Gastrocnemius medialis (tissue), 4 donors: ENCODE measurements around the gene COL11A2. TPM values are rescaled to one million over a fixed set of nuclear protein-coding genes. Genes with fewer than 3 reads are reported as not detected.

ENCODE experiments used
- ATAC-seq, 2 donors: fragments of 150-250 bp; one replicate each; pipeline ENCODE4 v1.9.1; 2016
- DNase-seq, 2 donors: peaks; one replicate each; pipeline ENCODE4 v3.0.0-alpha.2; 2019
- H3K27ac ChIP-seq, 4 donors: fragments of 200-600 bp; sonication (generic); 1 replicate in 1 of 4; 2 replicates in 3 of 4; pipeline ENCODE4 v1.5.1; 2016 to 2018; ENCODE audit warnings: mild to moderate bottlenecking in 2 of 4, moderate library complexity in 1 of 4
- H3K27me3 ChIP-seq, 3 donors: fragments of 200-600 bp; sonication (generic) in 2 of 3; 1 replicate in 1 of 3; 2 replicates in 2 of 3; pipeline versions ENCODE4 v1.5.1 to v1.6.0; 2016 to 2019; ENCODE audit warnings: mild to moderate bottlenecking in 1 of 3, moderate library complexity in 1 of 3
- H3K36me3 ChIP-seq, 2 donors: fragments of 200-600 bp; sonication (generic) in 1 of 2; one replicate each; pipeline ENCODE4 v1.5.1; 2017 to 2018
- H3K4me1 ChIP-seq, 2 donors: fragments of 200-600 bp; sonication (generic) in 1 of 2; one replicate each; pipeline ENCODE4 v1.5.1; 2016 to 2017; ENCODE audit warnings: mild to moderate bottlenecking in 2 of 2
- H3K4me3 ChIP-seq, 4 donors: fragments of 200-600 bp; sonication (generic) in 3 of 4; 1 replicate in 1 of 4; 2 replicates in 3 of 4; pipeline ENCODE4 v1.5.1; 2016 to 2019; ENCODE audit warnings: mild to moderate bottlenecking in 2 of 4
- H3K9me3 ChIP-seq, 3 donors: fragments of 200-600 bp; sonication (generic) in 2 of 3; 1 replicate in 1 of 3; 2 replicates in 2 of 3; pipeline ENCODE4 v1.5.1; 2016 to 2019
- POLR2A ChIP-seq, 2 donors: fragments of 450-650 bp; IDR thresholded peaks; one replicate each; pipeline ENCODE4 v1.6.1; 2017; ENCODE audit warnings: antibody characterized with exemption in 2 of 2, mild to moderate bottlenecking in 2 of 2, moderate library complexity in 2 of 2
- in situ Hi-C, 4 donors: fragments of 200-750 bp; cut with MboI; loops; one replicate each; pipeline versions ENCODE4 v1.15.0 to v1.8.0; 2017; ENCODE audit warnings: low sequenced_read_pairs in 4 of 4
- intact Hi-C: fragments of 100-400 bp; cut with DNase I; formaldehyde crosslinking; loops from one replicate; pipeline ENCODE4 v1.15.1; 2023; ENCODE audit warnings: low total_unique reads
- total RNA-seq, 4 donors: library from RNA; depleted of rRNA; stranded (reverse); fragments of >200 nt; gene quantifications; one replicate each; pipeline versions ENCODE4 v1.1.0 to v1.2.3, GENCODE V29; 2016
- TF ChIP-seq, protein P1 (sequence below), 5 experiments: fragments of 450-650 bp in 3 of 5; fragments of 200-600 bp in 2 of 5; sonication (generic) in 2 of 5; IDR thresholded peaks in 4 of 5; conservative IDR thresholded peaks in 1 of 5; 1 replicate in 4 of 5; 2 replicates in 1 of 5; pipeline ENCODE4 v1.5.1; 2016 to 2019; ENCODE audit warnings: antibody characterized with exemption in 5 of 5, mild to moderate bottlenecking in 3 of 5, moderate library complexity in 3 of 5

COL11A2 gene
- total RNA-seq, 4 donors from 2014 or later: 0.31 to 0.92 (median 0.47) TPM

DNA sequence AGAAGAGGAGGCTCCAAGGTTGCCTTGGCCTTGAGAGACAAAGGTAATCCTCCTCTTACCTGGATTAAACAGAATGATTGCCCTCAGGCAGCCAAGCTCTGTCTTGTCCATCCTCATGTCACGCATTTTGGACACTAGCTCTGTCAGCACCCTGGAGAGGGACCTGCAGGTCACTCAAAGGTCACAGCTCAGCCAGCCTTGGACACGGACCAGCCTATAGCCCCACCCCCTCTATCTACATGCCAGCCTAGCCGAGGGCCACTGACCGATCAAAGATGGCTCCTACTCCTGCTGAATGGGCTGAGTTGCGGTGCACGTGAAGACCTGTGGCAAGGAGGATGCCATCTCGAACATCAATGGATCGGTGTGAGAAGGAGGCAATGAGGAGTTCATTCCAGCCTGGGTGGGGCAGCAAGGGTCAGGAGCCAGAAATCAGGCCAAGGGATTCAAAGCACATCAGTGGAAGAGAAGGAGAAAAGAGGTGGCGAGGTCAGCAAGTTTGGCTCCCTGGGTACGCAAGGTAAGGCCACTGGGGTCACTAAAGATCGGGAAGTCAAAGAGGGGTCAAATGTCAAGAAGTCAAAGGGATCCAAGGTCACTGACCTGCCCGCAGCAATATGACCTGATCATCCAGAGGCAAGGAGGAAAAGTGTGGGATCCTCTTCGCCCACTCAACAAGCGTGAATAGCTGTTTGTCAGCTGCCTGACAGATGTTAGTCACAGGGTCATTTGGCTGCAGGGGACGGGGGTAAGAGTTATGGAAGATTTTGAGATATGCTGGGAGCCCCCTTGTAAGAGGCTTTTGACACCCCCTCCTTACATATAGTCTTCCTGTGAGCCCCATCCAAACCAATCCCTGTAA lies 3.3 kb upstream of the COL11A2 start:
- no peak overlapping the region for H3K27ac ChIP-seq
- in situ Hi-C loops: loop anchor here in 1 of 4 donors (10.0 kb wide), 1 partner anchor 49 kb away; no protein-coding TSS in a partner anchor
- H3K9me3 ChIP-seq: no peaks in the 10 kb centered on the region
- intact Hi-C loops: loop anchor here (2.0 kb wide), 1 partner anchor 77 kb away; no protein-coding TSS in a partner anchor
- DNase-seq (no peak), ATAC-seq (no peak)
- H3K4me3 ChIP-seq: no peak overlapping the region
- peaks cover 37 to 38% of the 10 kb centered on the region in 2 donors for H3K4me1 ChIP-seq
- peaks cover 0 to 30% of the 10 kb centered on the region in 2 donors for H3K36me3 ChIP-seq
- H3K27me3 ChIP-seq: no peaks in the 10 kb centered on the region
- TF ChIP-seq POLR2A (IDR thresholded peaks at IDR 0.05): no peak
- TF ChIP-seq, protein P1, sequence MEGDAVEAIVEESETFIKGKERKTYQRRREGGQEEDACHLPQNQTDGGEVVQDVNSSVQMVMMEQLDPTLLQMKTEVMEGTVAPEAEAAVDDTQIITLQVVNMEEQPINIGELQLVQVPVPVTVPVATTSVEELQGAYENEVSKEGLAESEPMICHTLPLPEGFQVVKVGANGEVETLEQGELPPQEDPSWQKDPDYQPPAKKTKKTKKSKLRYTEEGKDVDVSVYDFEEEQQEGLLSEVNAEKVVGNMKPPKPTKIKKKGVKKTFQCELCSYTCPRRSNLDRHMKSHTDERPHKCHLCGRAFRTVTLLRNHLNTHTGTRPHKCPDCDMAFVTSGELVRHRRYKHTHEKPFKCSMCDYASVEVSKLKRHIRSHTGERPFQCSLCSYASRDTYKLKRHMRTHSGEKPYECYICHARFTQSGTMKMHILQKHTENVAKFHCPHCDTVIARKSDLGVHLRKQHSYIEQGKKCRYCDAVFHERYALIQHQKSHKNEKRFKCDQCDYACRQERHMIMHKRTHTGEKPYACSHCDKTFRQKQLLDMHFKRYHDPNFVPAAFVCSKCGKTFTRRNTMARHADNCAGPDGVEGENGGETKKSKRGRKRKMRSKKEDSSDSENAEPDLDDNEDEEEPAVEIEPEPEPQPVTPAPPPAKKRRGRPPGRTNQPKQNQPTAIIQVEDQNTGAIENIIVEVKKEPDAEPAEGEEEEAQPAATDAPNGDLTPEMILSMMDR (IDR thresholded peaks at IDR 0.05 in 4 of 5, conservative IDR thresholded peaks at IDR 0.05 in 1 of 5): no peak

DNA sequence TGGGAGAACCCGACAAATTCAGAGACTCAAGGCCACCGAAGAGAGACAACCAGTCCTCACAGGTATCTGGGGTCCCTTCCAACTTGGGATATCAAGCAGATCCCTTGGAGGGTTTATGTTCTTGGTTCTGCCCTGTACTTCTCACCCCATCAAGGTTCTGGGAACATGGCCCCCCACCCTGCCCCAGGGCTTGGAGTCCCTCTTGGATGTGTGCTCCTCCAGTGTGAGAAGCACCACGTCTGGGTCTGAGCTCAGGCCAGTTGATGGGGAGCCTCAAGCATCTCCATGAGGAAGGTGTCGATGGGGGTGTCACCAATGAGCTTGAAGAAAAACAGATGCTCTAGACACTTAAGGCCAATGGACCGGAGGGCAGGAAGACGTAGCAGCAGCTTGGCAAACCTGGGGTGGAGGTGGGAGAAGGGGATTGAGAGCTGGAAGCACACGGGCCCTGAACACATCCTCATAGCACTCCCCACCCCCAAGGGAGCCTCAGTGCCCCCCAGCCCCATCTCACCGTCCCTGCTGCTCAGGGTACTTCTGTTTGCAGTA lies 2.2 kb upstream of the COL11A2 start:
- DNase-seq: no peak
- H3K27ac ChIP-seq: no peak overlapping the region

DNA sequence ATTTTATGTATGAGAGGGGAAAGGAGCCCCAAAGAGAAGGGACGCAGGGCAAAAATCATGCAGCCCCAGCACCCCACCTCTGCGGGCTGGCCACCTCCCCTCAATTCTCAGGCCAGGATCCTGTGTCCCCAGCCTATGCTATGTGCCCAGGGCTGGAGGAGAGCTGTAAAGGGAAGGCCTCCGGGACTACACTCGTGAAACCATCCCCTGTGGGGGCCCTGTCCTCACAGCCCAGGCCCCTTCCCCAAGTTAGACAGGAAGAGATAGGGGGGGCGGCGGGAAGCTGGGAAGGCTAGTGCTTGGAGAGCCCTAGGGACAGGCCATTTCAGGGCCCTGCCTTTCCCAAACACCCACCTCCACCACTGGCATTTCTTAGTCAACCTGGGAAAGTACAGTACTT lies 1.4 kb upstream of the COL11A2 start:
- Histone ChIP-seq H3K27ac (peak overlapping the region; percentile 56 to 77 (median 65)), H3K9me3 (no peaks in the 10 kb centered on the region), H3K4me1 (peaks cover 26 to 28% of the 10 kb centered on the region in 2 donors), H3K36me3 (peaks cover 0 to 30% of the 10 kb centered on the region in 2 donors), H3K27me3 (no peaks in the 10 kb centered on the region), H3K4me3 (peak overlapping the region; percentile 56 to 71 (median 58))
- TF ChIP-seq POLR2A (IDR thresholded peaks at IDR 0.05): no peak
- TF ChIP-seq, protein P1 (IDR thresholded peaks at IDR 0.05 in 4 of 5, conservative IDR thresholded peaks at IDR 0.05 in 1 of 5): no peak
- in situ Hi-C loops: loop anchor here in 1 of 4 donors (10.0 kb wide), 1 partner anchor 51 kb away; no protein-coding TSS in a partner anchor
- ATAC-seq (no peak), DNase-seq (no peak)
- intact Hi-C loops: no loop called here

More for the DNA sequence above, 2.2 kb upstream of the COL11A2 start:
- in situ Hi-C loops (loop anchor here in 1 of 4 donors (10.0 kb wide), 1 partner anchor 50 kb away; no protein-coding TSS in a partner anchor), intact Hi-C loops (no loop called here)
- TF ChIP-seq, protein P1 (IDR thresholded peaks at IDR 0.05 in 4 of 5, conservative IDR thresholded peaks at IDR 0.05 in 1 of 5): no peak
- no peak for TF ChIP-seq POLR2A (IDR thresholded peaks at IDR 0.05)
- ATAC-seq: no peak
- Histone ChIP-seq H3K27me3 (no peaks in the 10 kb centered on the region), H3K4me1 (peaks cover 35 to 36% of the 10 kb centered on the region in 2 donors), H3K36me3 (peaks cover 0 to 30% of the 10 kb centered on the region in 2 donors), H3K9me3 (no peaks in the 10 kb centered on the region), H3K4me3 (no peak overlapping the region)

DNA sequence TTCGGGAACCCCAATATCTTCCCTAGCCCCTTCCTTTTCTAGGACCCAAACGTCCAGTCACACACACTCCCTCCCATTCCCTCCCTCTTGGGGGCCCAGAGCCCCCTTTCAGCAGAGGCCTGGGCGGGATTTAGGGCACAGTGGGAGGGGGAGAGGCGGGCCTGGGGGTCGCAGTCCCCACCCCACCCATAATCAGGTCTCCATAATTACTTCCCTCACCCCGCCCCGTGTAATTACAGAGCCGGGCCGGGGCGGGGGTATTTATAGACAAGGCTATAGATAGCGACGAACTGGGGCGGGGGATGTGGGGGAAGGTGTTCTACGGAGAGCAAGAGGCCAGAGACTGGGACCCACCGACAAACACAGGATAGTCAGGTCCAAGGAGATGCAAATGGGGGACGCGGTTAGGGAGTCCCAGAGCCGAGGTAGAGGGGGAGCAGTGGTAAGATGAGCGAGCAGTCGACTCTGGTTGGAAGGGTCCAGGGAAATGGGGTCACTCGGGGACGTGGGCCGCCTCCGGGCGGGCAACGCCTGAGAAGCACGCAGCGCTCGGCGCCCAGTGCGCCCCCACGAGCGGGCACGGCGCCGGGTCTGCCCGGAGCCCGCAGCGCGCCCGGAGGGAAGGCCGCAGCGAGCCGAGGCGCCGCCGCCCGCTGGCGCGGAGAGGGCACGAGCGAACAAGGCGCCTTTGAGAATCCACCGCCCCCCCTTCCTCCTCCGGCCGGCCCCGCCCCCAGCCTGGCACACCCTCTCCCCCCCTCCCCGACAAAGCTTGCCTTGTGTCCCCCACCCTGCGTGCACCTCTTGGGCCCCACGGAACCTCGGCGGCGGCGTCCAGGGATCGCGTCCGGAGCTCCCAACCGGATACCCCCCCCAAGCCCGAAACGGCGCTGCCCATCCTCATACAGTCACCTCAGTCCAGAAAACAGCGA lies 670 bp upstream of the COL11A2 start:
- Histone ChIP-seq H3K36me3 (peaks cover 0 to 30% of the 10 kb centered on the region in 2 donors), H3K27me3 (no peaks in the 10 kb centered on the region), H3K9me3 (no peaks in the 10 kb centered on the region), H3K4me3 (peak overlapping the region; percentile 56 to 71 (median 58)), H3K27ac (peak overlapping the region; percentile 56 to 77 (median 65)), H3K4me1 (peaks cover 24 to 25% of the 10 kb centered on the region in 2 donors)
- in situ Hi-C loops (loop anchor here in 1 of 4 donors (10.0 kb wide), 1 partner anchor 52 kb away; no protein-coding TSS in a partner anchor), intact Hi-C loops (no loop called here)
- DNase-seq: no peak
- TF ChIP-seq POLR2A (IDR thresholded peaks at IDR 0.05): no peak
- TF ChIP-seq, protein P1 (IDR thresholded peaks at IDR 0.05 in 4 of 5, conservative IDR thresholded peaks at IDR 0.05 in 1 of 5): no peak
- ATAC-seq: peak; percentile 32 to 37
